Stimulated activated CD8-positive, alpha-beta memory T cell treated with anti-CD3 and anti-CD28 coated beads, Interleukin-12 subunit alpha, Interleukin-12 subunit beta, amount 100 ng/mL, for 4 hours (primary cell): ENCODE results near the gene GNPTAB.
"Not testable (repeated sequence)": the region's sequence is repeated elsewhere in the genome, so short reads cannot be mapped to it uniquely, and the experiment has no call there.

Experiments
- DNase-seq: peaks from one replicate; pipeline ENCODE4 v3.0.0-alpha.2; 2020; ENCODE audit warnings: low read depth

GNPTAB gene

GRCh38 chr12:101830367-101831325, at the start of gene GNPTAB:
Gene GNPTAB, minus strand, starts transcription at chr12:101830959. Its CDS starts 284 bp downstream, at chr12:101830675.
- peak; percentile 92 for DNase-seq

GRCh38 chr12:101878243-101878821, 47.6 kb upstream of the GNPTAB start:
- no peak for DNase-seq

- DNase-seq, result no peak
Observed at GRCh38 chr12:101877806-101878242, 47.1 kb upstream of the GNPTAB start.

- DNase-seq, result peak; percentile 72
Observed at GRCh38 chr12:101876861-101877805, 46.4 kb upstream of the GNPTAB start, which contains the start of gene DRAM1. Gene DRAM1, plus strand, starts transcription at chr12:101877580. Its CDS starts 210 bp downstream, at chr12:101877790.

- DNase-seq, result no peak
Observed at GRCh38 chr12:101876322-101876860, 45.6 kb upstream of the GNPTAB start.

GRCh38 chr12:101875162-101875561, 44.4 kb upstream of the GNPTAB start:
- DNase-seq, result no peak

- no peak for DNase-seq
Observed at GRCh38 chr12:101870925-101871324, 40.2 kb upstream of the GNPTAB start.

- DNase-seq, result not testable (repeated sequence)
Observed at GRCh38 chr12:101867619-101868018, 36.9 kb upstream of the GNPTAB start.

GRCh38 chr12:101866615-101867373, 36.0 kb upstream of the GNPTAB start:
- no peak for DNase-seq

GRCh38 chr12:101863981-101864380, 33.2 kb upstream of the GNPTAB start:
- no peak for DNase-seq

- no peak for DNase-seq
Observed at GRCh38 chr12:101862245-101862644, 31.5 kb upstream of the GNPTAB start.

GRCh38 chr12:101861688-101862087, 30.9 kb upstream of the GNPTAB start:
- DNase-seq, result not testable (repeated sequence)

- no peak for DNase-seq
Observed at GRCh38 chr12:101859664-101860607, 29.2 kb upstream of the GNPTAB start.

- DNase-seq, result no peak
Observed at GRCh38 chr12:101858361-101858760, 27.6 kb upstream of the GNPTAB start.

GRCh38 chr12:101857043-101857558, 26.3 kb upstream of the GNPTAB start:
- DNase-seq, result no peak

- not testable (repeated sequence) for DNase-seq
Observed at GRCh38 chr12:101856614-101857013, 25.9 kb upstream of the GNPTAB start.

- no peak for DNase-seq
Observed at GRCh38 chr12:101855976-101856375, 25.2 kb upstream of the GNPTAB start.

GRCh38 chr12:101855364-101855884, 24.7 kb upstream of the GNPTAB start:
- DNase-seq, result no peak

- no peak for DNase-seq
Observed at GRCh38 chr12:101854747-101855146, 24.0 kb upstream of the GNPTAB start.
